ENCODE results near the gene LIPJ. TPM values are rescaled to one million over a fixed set of nuclear protein-coding genes. Genes with fewer than 3 reads are reported as not detected.

The LIPJ gene
- total RNA-seq, 3 donors from 2014 or later (not counting 1 experiment from before 2014, with no cell fraction given): 0.09 TPM; not detected in 2

GRCh38 chr10:88582806-88583583, 3.6 kb upstream of the LIPJ start, which contains the start of gene RNLS:
Gene RNLS (minus strand): TSS chr10:88583318.
- Histone ChIP-seq H3K27me3 (ENCODE audit: control insufficient read depth, insufficient read depth, low read length) (peaks cover 5% of the 10 kb centered on the region), H3K27ac (ENCODE audit: low read length) (peak within 1 kb of the TSS; percentile 80), H3K4me3 (ENCODE audit: low read length) (peak within 1 kb of the TSS; percentile 74), H3K9me3 (ENCODE audit: control insufficient read depth, insufficient read depth, low read length) (no peaks in the 10 kb centered on the region), H3K4me1 (ENCODE audit: control insufficient read depth, insufficient read depth, low read length) (peaks cover 6% of the 10 kb centered on the region), H3K36me3 (ENCODE audit: control insufficient read depth, insufficient read depth, low read length) (no peaks in the 10 kb centered on the region)
- peak within 1 kb of the TSS; percentile 94 for H3K4me3 Mint-ChIP-seq
- no peaks in the 10 kb centered on the region for H3K9me3 Mint-ChIP-seq
- intact Hi-C loops (cut with micrococcal nuclease): no loop called here
- DNase-seq: peak; percentile 55 to 82
- peak; percentile 85 to 87 (median 86) for ATAC-seq
- H3K4me1 Mint-ChIP-seq: peaks cover 11 to 12% of the 10 kb centered on the region in 2 donors
- peak; percentile 73 for TF ChIP-seq CTCF (IDR thresholded peaks at IDR 0.05)
- peaks cover 12 to 22% of the 10 kb centered on the region in 2 donors for H3K27me3 Mint-ChIP-seq (ENCODE audit: low read depth in 2 of 2)
- no peaks in the 10 kb centered on the region for H3K36me3 Mint-ChIP-seq
- WGBS (ENCODE audit: insufficient coverage): 2% methylated on average over 61 of the region's 63 CpGs
- H3K27ac Mint-ChIP-seq: peak within 1 kb of the TSS; percentile 88 to 94

- peaks cover 12 to 22% of the 10 kb centered on the region in 2 donors for H3K27me3 Mint-ChIP-seq (ENCODE audit: low read depth in 2 of 2)
- no peaks in the 10 kb centered on the region for H3K36me3 ChIP-seq (ENCODE audit: control insufficient read depth, insufficient read depth, low read length)
- no peaks in the 10 kb centered on the region for H3K9me3 Mint-ChIP-seq
- H3K27ac Mint-ChIP-seq: peak overlapping the region; percentile 88 to 94
- TF ChIP-seq CTCF (IDR thresholded peaks at IDR 0.05): no peak
- peaks cover 6% of the 10 kb centered on the region for H3K4me1 ChIP-seq (ENCODE audit: control insufficient read depth, insufficient read depth, low read length)
- H3K36me3 Mint-ChIP-seq: no peaks in the 10 kb centered on the region
- peak overlapping the region; percentile 74 for H3K4me3 ChIP-seq (ENCODE audit: low read length)
- peaks cover 11 to 12% of the 10 kb centered on the region in 2 donors for H3K4me1 Mint-ChIP-seq
- peaks cover 5% of the 10 kb centered on the region for H3K27me3 ChIP-seq (ENCODE audit: control insufficient read depth, insufficient read depth, low read length)
- H3K27ac ChIP-seq (ENCODE audit: low read length): peak overlapping the region; percentile 80
- DNase-seq: no peak
- peak overlapping the region; percentile 94 for H3K4me3 Mint-ChIP-seq
- intact Hi-C loops (cut with micrococcal nuclease): no loop called here
- no peak for ATAC-seq
- WGBS (ENCODE audit: insufficient coverage): 58% methylated on average over 6 of the region's 7 CpGs
- H3K9me3 ChIP-seq (ENCODE audit: control insufficient read depth, insufficient read depth, low read length): no peaks in the 10 kb centered on the region
Measured at GRCh38 chr10:88583584-88583957, 3.0 kb upstream of the LIPJ start.

- Histone ChIP-seq H3K27ac (ENCODE audit: low read length) (no peak overlapping the region), H3K9me3 (ENCODE audit: control insufficient read depth, insufficient read depth, low read length) (no peaks in the 10 kb centered on the region), H3K27me3 (ENCODE audit: control insufficient read depth, insufficient read depth, low read length) (peaks cover 2% of the 10 kb centered on the region), H3K36me3 (ENCODE audit: control insufficient read depth, insufficient read depth, low read length) (no peaks in the 10 kb centered on the region), H3K4me3 (ENCODE audit: low read length) (no peak overlapping the region), H3K4me1 (ENCODE audit: control insufficient read depth, insufficient read depth, low read length) (no peaks in the 10 kb centered on the region)
- no peaks in the 10 kb centered on the region for H3K36me3 Mint-ChIP-seq
- intact Hi-C loops (cut with micrococcal nuclease): no loop called here
- no peaks in the 10 kb centered on the region for H3K9me3 Mint-ChIP-seq
- no peak for TF ChIP-seq CTCF (IDR thresholded peaks at IDR 0.05)
- no peak overlapping the region for H3K27ac Mint-ChIP-seq
- no peaks in the 10 kb centered on the region for H3K4me1 Mint-ChIP-seq
- ATAC-seq: no peak
- no peak for DNase-seq
- WGBS (ENCODE audit: insufficient coverage): 56% methylated on average over 1 of the region's 1 CpG
- peaks cover 0 to 4% of the 10 kb centered on the region in 2 donors for H3K27me3 Mint-ChIP-seq (ENCODE audit: low read depth in 2 of 2)
- H3K4me3 Mint-ChIP-seq: no peak overlapping the region
Measured at GRCh38 chr10:88592381-88592780, 5.8 kb downstream of the LIPJ start.
